CD4-positive, alpha-beta T cell treated with Interferon alpha-2 for 1 hour (primary cell): ENCODE data around the gene DDX39A.

Experiments
- DNase-seq, 2 donors: peaks; one replicate each; pipeline ENCODE4 v3.0.0-alpha.2; 2020 to 2022

Gene DDX39A

DNA sequence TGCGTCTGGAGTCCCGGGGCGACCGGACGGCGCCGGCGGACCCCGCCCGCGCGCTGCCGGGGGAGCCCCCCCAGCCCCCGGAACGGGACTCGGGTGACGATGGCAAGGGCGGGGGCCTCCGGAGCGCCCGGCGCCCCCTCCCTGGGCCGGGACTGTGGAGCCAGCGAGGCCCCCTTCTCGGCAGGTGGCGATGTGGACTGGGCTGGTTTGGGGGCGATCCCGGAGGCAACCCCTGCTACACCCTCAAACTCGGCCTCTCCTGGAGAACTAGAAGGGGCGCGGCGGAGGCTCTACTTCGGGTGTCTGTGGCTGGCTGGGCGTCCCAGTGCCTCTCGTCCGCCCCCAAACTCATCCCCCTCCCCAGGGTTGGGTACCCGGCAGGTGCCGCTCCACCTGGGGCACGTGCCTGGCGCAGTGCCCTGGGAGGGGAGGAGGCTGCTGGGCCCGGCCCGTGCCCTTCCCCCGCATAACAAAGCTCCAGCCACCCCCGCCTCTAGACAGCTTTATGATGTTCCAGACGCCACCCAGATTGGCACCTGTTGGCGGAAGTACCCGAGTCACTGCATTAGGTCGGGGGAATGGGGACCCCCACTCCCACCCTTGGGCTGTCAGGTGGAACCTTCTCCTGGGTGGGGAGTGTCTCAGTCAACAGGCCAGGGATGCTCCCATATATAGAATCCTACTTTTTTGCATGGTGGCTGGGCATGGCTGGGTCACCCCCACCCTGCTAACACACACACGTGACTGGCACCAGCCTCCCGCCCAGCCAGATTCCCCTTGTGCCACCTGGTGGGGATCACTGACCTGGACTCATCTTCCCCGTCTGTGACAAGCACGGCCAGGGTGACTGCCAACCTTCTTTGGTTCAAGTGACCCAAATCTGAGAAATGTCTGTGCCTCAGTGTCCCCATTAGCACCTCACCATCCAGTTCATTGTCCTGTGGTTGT lies 14.7 kb upstream of the DDX39A start:
- DNase-seq: peak; percentile 44 to 58

DNA sequence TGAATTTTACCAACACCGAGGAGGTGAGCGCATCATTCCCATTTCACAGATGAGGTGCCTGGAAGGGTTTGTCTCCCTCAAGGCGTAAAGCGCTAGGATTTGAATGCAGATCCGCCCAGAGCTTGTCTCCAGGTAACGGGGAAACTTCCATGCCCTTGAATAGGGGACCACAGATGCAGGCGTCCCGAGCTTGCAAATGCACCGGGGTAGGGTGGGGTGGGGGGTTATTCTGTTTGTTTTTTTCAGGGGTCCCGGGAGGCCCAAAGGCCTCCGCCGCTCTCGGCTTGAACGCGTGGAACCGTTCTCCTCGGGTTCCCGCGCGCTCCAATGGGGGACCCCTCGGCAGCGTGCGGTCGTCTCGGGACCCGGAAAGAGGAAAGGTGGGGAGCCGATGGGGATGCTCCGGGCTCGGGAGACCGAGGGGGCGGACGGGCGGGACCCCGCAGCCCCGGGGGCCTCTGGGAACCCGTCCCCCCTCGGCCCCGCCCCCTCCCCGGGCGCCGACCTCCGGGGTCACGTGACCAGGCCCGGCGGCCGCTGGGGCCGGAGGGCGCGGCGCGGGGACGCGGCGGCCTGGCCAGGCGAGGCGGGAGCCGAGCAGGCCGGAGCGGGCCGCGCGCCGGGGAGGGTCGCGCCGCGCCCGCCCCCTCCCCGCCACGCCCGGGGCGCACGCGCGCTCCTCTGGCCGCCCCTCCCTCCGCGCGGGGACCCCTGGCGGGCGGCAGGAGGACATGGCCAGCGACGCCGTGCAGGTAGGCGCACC lies 13.8 kb upstream of the DDX39A start, which contains the start of gene PKN1:
TSS of gene PKN1 (plus strand) at position 516 of the 763 bp plus-strand sequence. CDS start at position 732, 216 bp downstream.
- peak; percentile 31 to 52 for DNase-seq

DNA sequence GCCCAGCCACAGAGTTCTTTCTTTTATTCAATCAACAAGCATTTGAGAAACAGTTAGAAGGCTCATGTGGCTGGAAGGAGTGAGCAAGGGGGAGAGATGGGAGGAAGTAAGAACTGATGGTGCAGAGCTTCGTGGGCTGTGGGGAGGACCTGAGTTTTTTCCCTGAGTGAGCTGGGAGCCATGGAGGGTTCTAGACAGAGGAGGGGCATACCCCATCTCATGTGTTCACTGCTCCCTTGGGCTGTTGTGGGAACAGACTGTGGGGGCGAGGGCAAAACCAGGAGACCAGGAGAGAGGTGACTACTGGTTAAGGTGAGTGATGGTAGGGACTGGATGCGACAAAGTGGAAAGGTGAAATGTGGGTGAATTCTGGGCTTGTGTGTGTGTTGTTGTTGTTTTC lies 11.6 kb upstream of the DDX39A start:
- no peak for DNase-seq

DNA sequence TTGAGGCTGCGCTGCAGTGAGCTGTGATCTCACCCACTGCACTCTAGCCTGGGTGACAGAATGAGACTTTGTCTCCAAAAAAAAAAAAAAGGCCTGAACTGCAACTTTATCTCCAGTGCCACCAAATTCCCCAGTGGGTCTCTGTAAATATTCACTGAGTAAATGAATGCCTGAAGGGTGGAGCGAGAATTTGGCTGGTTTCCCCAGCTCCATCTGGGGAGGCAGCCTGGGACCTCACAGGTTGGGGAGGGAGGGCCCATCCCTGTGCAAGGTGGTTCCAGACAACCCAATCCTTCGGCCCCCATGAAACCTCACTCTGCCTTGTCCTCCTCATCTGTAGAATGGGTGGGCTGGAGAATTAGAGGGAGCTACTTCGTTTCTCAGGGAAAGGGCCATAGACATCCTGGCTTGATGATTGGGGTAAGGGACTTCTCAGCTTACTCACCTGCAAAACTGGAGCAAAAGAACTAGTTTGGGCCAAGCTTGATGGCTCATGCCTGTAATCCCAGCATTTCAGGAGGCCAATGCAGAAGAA lies 9.8 kb upstream of the DDX39A start:
- DNase-seq: no peak

DNA sequence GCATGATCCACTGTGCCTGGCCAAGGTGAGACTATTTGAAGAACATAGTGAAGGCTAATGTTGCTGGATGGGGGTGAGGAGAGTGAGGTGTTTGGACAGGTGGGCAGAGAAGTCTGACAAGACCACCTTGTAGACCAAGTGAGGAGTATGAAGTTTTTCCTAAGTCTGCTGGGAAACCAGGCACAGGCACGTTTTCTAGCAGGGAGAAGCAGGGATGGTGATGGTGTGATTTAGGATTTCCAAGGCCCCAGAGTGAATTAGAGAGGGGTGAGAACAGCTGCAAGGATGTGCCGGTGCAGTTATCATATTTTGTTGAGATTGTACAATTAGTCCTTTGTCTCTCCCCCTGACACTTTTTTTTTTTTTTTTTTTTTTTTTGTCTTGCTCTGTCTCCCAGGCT lies 8.3 kb upstream of the DDX39A start:
- no peak for DNase-seq

DNA sequence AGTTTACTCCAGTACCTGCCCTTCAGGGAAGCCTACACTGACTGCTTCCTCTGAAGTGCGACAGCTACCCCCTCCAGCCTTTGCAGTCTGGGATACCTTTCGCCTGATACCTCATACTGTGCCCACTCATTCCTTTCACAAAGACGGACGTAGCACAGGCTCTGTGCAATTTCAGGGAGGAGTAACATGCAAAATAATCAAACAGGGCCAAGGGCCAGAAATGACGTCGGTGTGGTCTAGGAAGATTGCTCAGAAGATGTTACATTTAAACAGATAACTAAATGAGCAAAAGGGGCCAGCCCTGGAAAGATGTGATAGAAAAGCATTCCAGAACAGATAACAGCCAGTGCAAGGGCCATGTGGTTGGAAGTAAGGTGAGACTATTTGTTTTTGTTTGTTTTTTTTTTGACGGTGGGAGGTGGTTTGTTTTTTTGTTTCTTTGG lies 6.6 kb upstream of the DDX39A start:
- no peak for DNase-seq

- DNase-seq: no peak
These were observed 360 bp downstream of the DDX39A start for GRCh38 chr19:14418856-14419105.

DNA sequence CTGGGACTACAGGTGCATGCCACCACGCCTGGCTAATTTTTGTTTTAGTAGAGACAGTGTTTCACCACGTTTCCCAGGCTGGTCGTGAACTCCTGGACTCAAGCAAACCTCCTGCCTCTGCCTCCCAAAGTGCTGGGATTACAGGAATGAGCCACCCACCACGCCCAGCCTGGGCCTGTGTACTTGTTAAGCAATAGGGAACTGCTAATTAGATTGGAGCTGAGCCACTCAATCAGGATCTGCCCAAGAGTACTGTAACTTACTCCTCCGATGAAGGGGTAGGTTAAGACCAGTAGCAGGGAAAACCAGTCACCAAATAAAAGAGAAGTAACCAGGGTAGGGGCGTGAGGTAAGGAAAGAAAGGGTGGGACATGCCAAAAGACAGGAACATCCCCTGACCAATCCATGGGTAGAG lies 2.3 kb downstream of the DDX39A start:
- DNase-seq: no peak

GRCh38 chr19:14414926-14415690 lies 4.0 kb downstream of the DDX39A start:
- DNase-seq: peak; percentile 29 to 54

DNA sequence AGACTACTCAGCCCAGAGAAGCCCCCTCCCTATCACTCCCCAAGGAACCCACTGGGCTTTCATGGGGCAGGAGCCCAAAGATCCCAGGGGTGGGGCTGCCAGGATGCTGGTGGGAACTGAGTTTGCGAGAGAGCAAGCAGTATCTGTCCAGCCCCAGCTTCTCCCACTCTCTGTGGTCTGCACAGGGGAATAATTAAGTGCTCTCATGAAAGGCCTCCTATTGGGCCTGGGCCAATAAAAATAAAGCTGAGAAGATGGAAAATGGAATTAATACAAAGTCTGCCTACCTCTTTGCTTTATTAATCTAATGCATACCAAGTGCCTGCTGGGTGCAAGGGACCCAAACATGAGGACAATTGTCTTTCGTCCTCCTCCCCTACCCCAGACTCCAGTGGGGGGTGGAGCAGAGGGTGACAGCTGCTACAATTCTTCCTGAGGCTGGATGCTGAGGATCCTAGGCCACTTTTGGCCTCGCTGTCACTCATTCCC lies 5.4 kb downstream of the DDX39A start:
- peak; percentile 42 to 53 for DNase-seq

DNA sequence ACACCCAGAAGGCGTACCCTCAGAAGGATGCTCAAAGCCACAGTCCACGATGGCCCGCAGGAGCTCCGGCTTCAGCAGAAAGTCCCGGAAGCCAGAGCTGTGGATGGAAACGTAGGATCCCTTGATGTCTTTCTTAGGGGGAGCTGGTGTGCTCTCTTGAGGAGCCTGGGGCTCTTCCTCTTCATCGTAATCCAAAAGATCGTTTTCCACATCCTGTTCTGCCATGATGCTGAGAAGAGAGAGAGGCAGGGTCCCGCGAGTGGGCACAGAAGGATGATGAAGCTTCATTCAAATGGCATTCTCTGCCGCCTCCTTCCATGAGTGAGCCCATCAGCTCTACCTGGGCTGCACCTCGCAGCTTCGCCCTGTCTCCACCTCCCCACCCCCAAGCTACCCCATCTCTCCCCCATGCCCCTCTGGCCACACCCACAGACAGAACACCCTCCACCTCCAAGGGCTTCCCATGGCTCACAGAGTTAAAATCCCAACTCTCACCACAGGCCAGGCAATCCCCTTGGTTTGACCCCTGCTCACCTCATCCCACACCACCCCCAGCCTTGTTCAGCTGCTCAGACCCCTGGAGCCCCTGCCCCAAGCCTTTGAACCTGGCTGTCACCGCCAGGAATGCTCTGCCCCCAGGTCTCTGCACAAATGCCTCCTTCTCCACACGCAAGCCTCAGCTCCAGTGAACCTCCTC lies 6.0 kb downstream of the DDX39A start:
- DNase-seq: peak in 1 of 2 donors; percentile 56

GRCh38 chr19:14412324-14412995 lies 6.7 kb downstream of the DDX39A start:
- DNase-seq: peak; percentile 47 to 51

DNA sequence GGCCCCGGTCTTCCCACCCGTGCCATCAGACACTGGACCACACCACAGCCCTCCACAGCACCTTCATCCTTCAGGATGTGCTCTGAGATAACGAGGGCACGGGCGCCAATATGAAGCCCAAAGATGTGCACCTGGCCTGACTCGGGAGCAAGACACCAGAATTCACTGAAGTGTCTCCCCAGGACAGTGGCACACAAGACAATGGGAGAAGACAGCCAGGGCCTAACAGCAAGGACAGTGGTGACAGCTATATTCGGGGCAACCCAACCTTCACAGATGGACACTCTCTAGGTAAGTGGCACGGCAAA lies 7.2 kb downstream of the DDX39A start:
- DNase-seq: peak in 1 of 2 donors; percentile 31

DNA sequence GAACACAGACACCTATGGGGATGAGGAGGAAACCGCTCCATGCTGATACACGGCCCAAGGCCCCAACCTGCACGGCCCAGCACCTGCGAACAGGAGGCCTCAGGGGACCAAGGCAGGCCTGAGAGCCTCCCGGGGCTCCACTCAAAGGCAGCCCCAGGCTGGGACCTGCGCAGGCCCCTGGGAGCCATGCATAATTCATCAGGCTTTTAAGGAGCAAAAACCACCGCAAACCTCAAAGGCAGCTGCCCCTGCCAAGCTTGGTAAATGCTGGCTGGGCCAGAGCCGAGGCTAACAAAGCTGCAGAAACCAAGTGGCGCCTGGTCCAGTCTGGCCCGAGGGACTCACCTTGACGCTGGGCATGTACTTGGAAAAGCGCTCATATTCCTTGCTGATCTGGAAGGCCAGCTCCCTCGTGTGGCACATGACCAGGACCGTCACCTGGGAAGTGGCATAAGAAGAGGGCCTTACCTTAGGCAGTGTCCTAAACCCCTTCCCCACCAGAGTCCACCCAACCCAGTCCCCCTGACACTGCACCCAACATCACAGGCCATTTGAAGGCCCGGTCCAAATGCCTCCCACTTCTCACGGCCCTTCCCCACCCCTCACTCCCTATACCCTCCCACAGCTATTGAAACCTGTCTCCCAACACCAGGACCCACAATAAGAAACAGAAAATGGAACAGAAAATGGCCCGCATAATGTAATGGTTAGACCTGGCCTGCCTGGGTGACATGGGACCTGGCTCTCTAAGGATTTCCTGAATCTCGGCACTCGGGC lies 7.8 kb downstream of the DDX39A start:
- peak; percentile 32 to 56 for DNase-seq

DNA sequence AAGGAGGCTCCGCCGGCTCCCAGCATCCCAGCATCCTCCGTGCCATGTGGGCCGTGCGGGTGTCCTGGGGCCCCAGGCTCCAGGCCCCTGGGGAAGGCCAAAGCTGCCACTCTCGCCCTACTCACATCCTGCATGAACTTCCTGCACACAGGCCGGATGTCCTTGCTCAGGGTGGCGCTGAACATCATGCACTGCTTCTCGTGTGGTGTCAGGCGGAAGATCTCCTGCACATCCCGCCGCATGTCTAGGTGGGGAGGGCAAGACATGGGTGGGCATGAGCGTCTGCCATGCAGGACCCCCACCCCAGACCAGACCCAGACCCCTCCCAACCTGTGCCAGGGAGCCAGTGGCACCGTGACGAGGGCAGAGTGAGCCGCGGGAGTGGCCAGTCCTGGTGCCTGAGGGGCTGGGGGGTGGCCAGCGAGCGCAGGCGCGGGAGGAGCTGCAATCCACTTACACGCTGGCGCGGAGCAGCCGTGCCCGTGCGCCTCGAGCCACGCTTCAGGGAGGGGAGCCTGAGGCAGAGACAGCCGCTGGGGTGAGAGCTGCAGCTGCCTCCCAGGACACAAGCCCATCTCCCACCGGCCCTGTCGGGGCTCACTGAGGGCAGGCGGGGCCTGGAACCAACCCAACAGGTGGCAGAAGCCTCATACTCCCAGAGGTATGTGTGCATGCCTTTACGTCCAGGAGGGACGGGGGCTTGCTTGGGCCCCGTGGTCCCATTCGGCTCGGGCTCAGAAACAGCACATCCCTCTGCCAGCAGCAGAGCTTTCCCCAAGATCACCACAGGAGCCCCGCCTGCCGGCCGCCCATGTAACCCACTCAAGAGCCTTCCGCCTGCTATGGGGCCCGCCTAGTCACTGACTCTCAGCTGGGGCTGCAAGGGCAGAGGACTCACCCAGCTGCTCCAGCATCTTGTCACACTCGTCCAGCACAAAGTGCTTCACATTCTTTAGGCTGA lies 8.8 kb downstream of the DDX39A start:
- DNase-seq: peak; percentile 66 to 81

GRCh38 chr19:14409146-14410023 lies 9.8 kb downstream of the DDX39A start:
- peak; percentile 57 to 72 for DNase-seq

DNA sequence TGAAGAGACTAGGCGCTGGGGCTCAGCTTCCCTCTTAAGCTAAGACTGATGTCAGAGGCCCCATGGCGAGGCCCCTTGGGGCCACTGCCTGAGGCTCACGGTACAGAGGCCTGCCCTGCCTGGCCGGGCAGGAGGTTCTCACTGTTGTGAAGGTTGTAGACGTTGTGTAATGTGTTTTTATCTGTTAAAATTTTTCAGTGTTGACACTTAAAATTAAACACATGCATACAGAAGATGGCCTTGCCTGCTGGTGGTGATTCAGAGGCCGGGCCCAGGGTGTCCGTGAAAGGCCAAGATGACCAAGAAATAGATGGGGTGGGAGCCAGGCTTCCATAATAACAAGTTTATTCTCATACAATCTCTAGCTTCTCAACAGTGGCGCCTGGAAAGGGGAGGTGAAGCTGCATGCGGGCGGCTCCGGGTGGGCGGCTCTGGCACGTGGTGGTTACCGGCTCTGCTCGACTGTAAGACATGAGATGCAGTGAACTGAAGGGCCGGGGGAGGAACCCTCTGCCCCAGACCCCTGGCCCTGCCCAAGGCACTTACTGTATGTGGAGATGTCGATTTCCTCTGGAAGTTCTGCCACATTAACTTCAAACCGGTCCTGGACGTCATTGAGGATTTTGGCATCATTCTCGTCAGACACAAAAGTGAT lies 10.5 kb downstream of the DDX39A start:
- peak; percentile 54 to 63 for DNase-seq
